ENCODE measurements around the gene DDX10. TPM values are rescaled to one million over a fixed set of nuclear protein-coding genes. Genes with fewer than 3 reads are reported as not detected.
"Not testable (repeated sequence)": the region's sequence is repeated elsewhere in the genome, so short reads cannot be mapped to it uniquely, and the experiment has no call there.

DDX10 gene
- total and polyA plus RNA-seq, 4 donors: 20.5 to 34.2 (median 24.4) TPM

DNA sequence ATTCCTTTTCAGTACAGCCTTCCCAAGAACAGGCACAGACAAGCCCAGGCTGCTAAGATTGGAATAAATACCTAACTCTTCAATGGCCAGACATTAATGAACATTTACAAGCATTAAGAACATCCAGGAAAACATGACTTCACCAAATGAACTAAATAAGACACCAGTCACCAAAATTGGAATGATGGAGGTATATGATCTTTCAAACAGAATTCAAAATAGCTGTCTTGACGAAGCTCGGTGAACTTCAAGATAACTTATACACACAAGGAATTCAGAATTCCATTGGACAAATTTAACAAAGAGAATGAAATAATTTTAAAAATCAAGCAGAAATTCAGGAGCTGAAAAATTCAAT, 16.4 kb upstream of the DDX10 start:
- peak overlapping the region; percentile 53 for H3K27ac ChIP-seq (ENCODE audit: low read depth, low read length)
- no peaks in the 10 kb centered on the region for H3K27me3 ChIP-seq (ENCODE audit: control insufficient read depth, insufficient read depth, low read length)
- DNase-seq (ENCODE audit: low read depth in 4 of 6, low spot score in 6 of 6): no peak
- H3K4me3 ChIP-seq (ENCODE audit: low read depth, low read length): no peak overlapping the region
- peaks cover 2% of the 10 kb centered on the region for H3K9me3 ChIP-seq (ENCODE audit: control insufficient read depth, insufficient read depth, low read length)
- WGBS (ENCODE audit: insufficient coverage): no CpG with 5 or more reads among the region's 2 CpGs
- H3K36me3 ChIP-seq (ENCODE audit: control insufficient read depth, insufficient read depth, low read length): no peaks in the 10 kb centered on the region
- H3K4me1 ChIP-seq (ENCODE audit: control insufficient read depth, insufficient read depth, low read length): peaks cover 5% of the 10 kb centered on the region

DNA sequence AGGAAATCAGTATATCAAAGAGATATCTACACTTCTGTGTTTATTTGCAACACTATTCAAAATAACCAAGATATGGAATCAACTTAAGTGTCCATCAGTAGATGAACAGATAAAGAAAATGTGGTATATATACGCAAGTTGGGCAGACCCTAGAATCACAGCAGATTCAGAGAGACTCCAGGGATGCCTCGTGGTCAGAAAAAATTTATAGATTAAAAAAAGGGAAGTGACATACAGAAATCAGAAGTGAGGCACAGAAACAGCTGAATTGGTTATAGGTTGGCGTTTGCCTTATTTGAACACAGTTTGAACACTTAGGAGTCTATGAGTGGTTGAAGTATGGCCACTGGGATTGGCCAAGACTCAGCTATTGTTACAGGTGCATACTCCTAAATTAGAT, 10.8 kb upstream of the DDX10 start:
- H3K4me1 ChIP-seq (ENCODE audit: control insufficient read depth, insufficient read depth, low read length); DNase-seq (ENCODE audit: low read depth in 4 of 6, low spot score in 6 of 6); H3K27ac ChIP-seq (ENCODE audit: low read depth, low read length); H3K9me3 ChIP-seq (ENCODE audit: control insufficient read depth, insufficient read depth, low read length); H3K27me3 ChIP-seq (ENCODE audit: control insufficient read depth, insufficient read depth, low read length); H3K4me3 ChIP-seq (ENCODE audit: low read depth, low read length); H3K36me3 ChIP-seq (ENCODE audit: control insufficient read depth, insufficient read depth, low read length): not testable (repeated sequence)
- 68% methylated on average over 2 of the region's 3 CpGs for WGBS (ENCODE audit: insufficient coverage)

- H3K4me1 ChIP-seq (ENCODE audit: control insufficient read depth, insufficient read depth, low read length): no peaks in the 10 kb centered on the region
- no peaks in the 10 kb centered on the region for H3K27me3 ChIP-seq (ENCODE audit: control insufficient read depth, insufficient read depth, low read length)
- no peak overlapping the region for H3K27ac ChIP-seq (ENCODE audit: low read depth, low read length)
- peaks cover 2% of the 10 kb centered on the region for H3K9me3 ChIP-seq (ENCODE audit: control insufficient read depth, insufficient read depth, low read length)
- 69% methylated on average over 4 of the region's 5 CpGs for WGBS (ENCODE audit: insufficient coverage)
- peak in 2 of 6 donors; percentile 57 to 60 for DNase-seq (ENCODE audit: low read depth in 4 of 6, low spot score in 6 of 6)
- H3K4me3 ChIP-seq (ENCODE audit: low read depth, low read length): no peak overlapping the region
- no peaks in the 10 kb centered on the region for H3K36me3 ChIP-seq (ENCODE audit: control insufficient read depth, insufficient read depth, low read length)
These were observed 9.8 kb upstream of the DDX10 start for GRCh38 chr11:108654994-108655631.

GRCh38 chr11:108662700-108663099, 2.2 kb upstream of the DDX10 start:
- DNase-seq (ENCODE audit: low read depth in 4 of 6, low spot score in 6 of 6): no peak
- H3K36me3 ChIP-seq (ENCODE audit: control insufficient read depth, insufficient read depth, low read length): no peaks in the 10 kb centered on the region
- H3K9me3 ChIP-seq (ENCODE audit: control insufficient read depth, insufficient read depth, low read length): no peaks in the 10 kb centered on the region
- H3K4me3 ChIP-seq (ENCODE audit: low read depth, low read length): no peak overlapping the region
- peaks cover 8% of the 10 kb centered on the region for H3K4me1 ChIP-seq (ENCODE audit: control insufficient read depth, insufficient read depth, low read length)
- H3K27ac ChIP-seq (ENCODE audit: low read depth, low read length): no peak overlapping the region
- no peaks in the 10 kb centered on the region for H3K27me3 ChIP-seq (ENCODE audit: control insufficient read depth, insufficient read depth, low read length)
- 97% methylated on average over 4 of the region's 4 CpGs for WGBS (ENCODE audit: insufficient coverage)

GRCh38 chr11:108663154-108663877, 1.6 kb upstream of the DDX10 start:
- DNase-seq (ENCODE audit: low read depth in 4 of 6, low spot score in 6 of 6): no peak
- Histone ChIP-seq H3K4me1 (ENCODE audit: control insufficient read depth, insufficient read depth, low read length) (peaks cover 8% of the 10 kb centered on the region), H3K27ac (ENCODE audit: low read depth, low read length) (no peak overlapping the region), H3K36me3 (ENCODE audit: control insufficient read depth, insufficient read depth, low read length) (no peaks in the 10 kb centered on the region), H3K4me3 (ENCODE audit: low read depth, low read length) (no peak overlapping the region), H3K9me3 (ENCODE audit: control insufficient read depth, insufficient read depth, low read length) (no peaks in the 10 kb centered on the region), H3K27me3 (ENCODE audit: control insufficient read depth, insufficient read depth, low read length) (no peaks in the 10 kb centered on the region)
- no CpG with 5 or more reads among the region's 5 CpGs for WGBS (ENCODE audit: insufficient coverage)

DNA sequence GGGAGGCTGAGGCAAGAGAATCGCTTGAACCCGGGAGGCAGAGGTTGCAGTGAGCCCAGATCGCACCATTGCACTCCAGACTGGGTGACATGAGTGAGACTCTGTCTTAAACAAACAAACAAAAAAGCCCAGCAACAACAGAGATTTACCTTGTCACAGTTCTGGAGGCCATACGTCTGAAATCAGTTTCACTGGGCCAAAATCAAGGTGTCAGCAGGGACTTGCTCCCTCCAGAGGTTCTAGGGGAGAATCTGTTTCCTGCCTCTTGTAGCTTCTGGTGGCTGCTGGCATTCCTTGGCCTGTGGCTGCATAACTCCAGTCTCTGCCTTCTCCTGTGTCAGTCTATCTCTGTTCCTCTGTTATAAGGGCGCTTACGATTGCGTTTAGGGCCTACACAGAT, 1.5 kb downstream of the DDX10 start:
- Histone ChIP-seq H3K4me3 (ENCODE audit: low read depth, low read length) (no peak overlapping the region), H3K4me1 (ENCODE audit: control insufficient read depth, insufficient read depth, low read length) (peaks cover 8% of the 10 kb centered on the region), H3K27ac (ENCODE audit: low read depth, low read length) (no peak overlapping the region), H3K9me3 (ENCODE audit: control insufficient read depth, insufficient read depth, low read length) (no peaks in the 10 kb centered on the region), H3K27me3 (ENCODE audit: control insufficient read depth, insufficient read depth, low read length) (no peaks in the 10 kb centered on the region), H3K36me3 (ENCODE audit: control insufficient read depth, insufficient read depth, low read length) (no peaks in the 10 kb centered on the region)
- DNase-seq (ENCODE audit: low read depth in 4 of 6, low spot score in 6 of 6): no peak
- 96% methylated on average over 7 of the region's 7 CpGs for WGBS (ENCODE audit: insufficient coverage)

DNA sequence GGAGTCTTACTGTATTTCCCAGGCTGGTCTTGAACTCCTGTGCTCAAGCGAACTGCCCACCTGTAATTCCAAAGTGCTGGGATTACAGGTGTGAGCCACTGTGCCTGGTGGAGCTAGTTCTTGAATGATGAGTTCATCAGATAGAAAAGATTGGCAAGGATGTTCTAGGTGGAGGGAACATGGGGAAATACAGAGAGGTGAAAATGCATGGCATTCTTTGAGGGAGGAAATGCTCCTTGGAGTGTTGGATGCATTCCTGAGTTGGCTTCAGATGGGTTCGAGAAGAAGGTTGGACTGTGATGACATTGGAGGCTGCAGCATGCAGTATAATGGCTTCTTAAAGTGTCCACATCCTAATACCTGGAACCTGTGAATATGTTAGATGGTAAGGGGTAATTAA, 4.4 kb downstream of the DDX10 start:
- H3K27me3 ChIP-seq (ENCODE audit: control insufficient read depth, insufficient read depth, low read length): no peaks in the 10 kb centered on the region
- peaks cover 4% of the 10 kb centered on the region for H3K4me1 ChIP-seq (ENCODE audit: control insufficient read depth, insufficient read depth, low read length)
- H3K36me3 ChIP-seq (ENCODE audit: control insufficient read depth, insufficient read depth, low read length): no peaks in the 10 kb centered on the region
- DNase-seq (ENCODE audit: low read depth in 4 of 6, low spot score in 6 of 6): no peak
- WGBS (ENCODE audit: insufficient coverage): 100% methylated on average over 2 of the region's 2 CpGs
- H3K4me3 ChIP-seq (ENCODE audit: low read depth, low read length): no peak overlapping the region
- H3K27ac ChIP-seq (ENCODE audit: low read depth, low read length): no peak overlapping the region
- H3K9me3 ChIP-seq (ENCODE audit: control insufficient read depth, insufficient read depth, low read length): no peaks in the 10 kb centered on the region

- Histone ChIP-seq H3K4me1 (ENCODE audit: control insufficient read depth, insufficient read depth, low read length) (peaks cover 3% of the 10 kb centered on the region), H3K36me3 (ENCODE audit: control insufficient read depth, insufficient read depth, low read length) (no peaks in the 10 kb centered on the region), H3K9me3 (ENCODE audit: control insufficient read depth, insufficient read depth, low read length) (no peaks in the 10 kb centered on the region), H3K27me3 (ENCODE audit: control insufficient read depth, insufficient read depth, low read length) (no peaks in the 10 kb centered on the region), H3K4me3 (ENCODE audit: low read depth, low read length) (no peak overlapping the region), H3K27ac (ENCODE audit: low read depth, low read length) (no peak overlapping the region)
- no peak for DNase-seq (ENCODE audit: low read depth in 4 of 6, low spot score in 6 of 6)
- 98% methylated on average over 7 of the region's 7 CpGs for WGBS (ENCODE audit: insufficient coverage)
These were observed 4.8 kb downstream of the DDX10 start for GRCh38 chr11:108669711-108670110.

DNA sequence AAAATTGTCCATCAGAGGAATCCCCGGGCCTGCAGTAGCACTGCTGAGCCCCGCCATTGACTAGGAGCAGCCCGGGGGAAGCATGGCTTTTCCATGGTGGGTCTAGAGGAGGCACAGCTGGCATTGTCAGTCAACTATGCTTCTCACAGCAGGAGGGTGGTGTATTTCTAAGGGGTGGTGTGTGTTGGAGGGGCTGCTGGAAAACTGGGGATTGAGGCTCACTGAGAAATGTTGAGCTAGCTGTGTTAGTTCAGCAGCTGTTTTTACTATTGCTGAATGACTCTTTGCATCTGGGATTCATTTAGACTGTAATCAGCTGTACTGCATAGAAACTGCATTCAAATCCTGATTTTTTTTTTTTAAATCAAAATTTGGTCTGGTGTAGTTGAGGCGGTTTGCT, 5.6 kb downstream of the DDX10 start:
- H3K9me3 ChIP-seq (ENCODE audit: control insufficient read depth, insufficient read depth, low read length): no peaks in the 10 kb centered on the region
- H3K4me3 ChIP-seq (ENCODE audit: low read depth, low read length): no peak overlapping the region
- 100% methylated on average over 2 of the region's 4 CpGs for WGBS (ENCODE audit: insufficient coverage)
- DNase-seq (ENCODE audit: low read depth in 4 of 6, low spot score in 6 of 6): peak in 2 of 6 donors; percentile 21 to 37
- no peaks in the 10 kb centered on the region for H3K27me3 ChIP-seq (ENCODE audit: control insufficient read depth, insufficient read depth, low read length)
- H3K27ac ChIP-seq (ENCODE audit: low read depth, low read length): peak overlapping the region; percentile 29
- H3K4me1 ChIP-seq (ENCODE audit: control insufficient read depth, insufficient read depth, low read length): peaks cover 3% of the 10 kb centered on the region
- H3K36me3 ChIP-seq (ENCODE audit: control insufficient read depth, insufficient read depth, low read length): no peaks in the 10 kb centered on the region

- no CpG with 5 or more reads among the region's 3 CpGs for WGBS (ENCODE audit: insufficient coverage)
- DNase-seq (ENCODE audit: low read depth in 4 of 6, low spot score in 6 of 6): peak in 2 of 6 donors; percentile 74 to 75
These were observed 7.2 kb downstream of the DDX10 start for GRCh38 chr11:108672113-108672512.

More at GRCh38 chr11:108672113-108672512, 7.2 kb downstream of the DDX10 start:
- no peak overlapping the region for H3K4me3 ChIP-seq (ENCODE audit: low read depth, low read length)
- no peaks in the 10 kb centered on the region for H3K4me1 ChIP-seq (ENCODE audit: control insufficient read depth, insufficient read depth, low read length)
- no peak overlapping the region for H3K27ac ChIP-seq (ENCODE audit: low read depth, low read length)
- no peaks in the 10 kb centered on the region for H3K27me3 ChIP-seq (ENCODE audit: control insufficient read depth, insufficient read depth, low read length)
- H3K36me3 ChIP-seq (ENCODE audit: control insufficient read depth, insufficient read depth, low read length): peaks cover 8% of the 10 kb centered on the region
- no peaks in the 10 kb centered on the region for H3K9me3 ChIP-seq (ENCODE audit: control insufficient read depth, insufficient read depth, low read length)
